Measurements from ENCODE around the gene PJVK.

Gene PJVK, protein sequence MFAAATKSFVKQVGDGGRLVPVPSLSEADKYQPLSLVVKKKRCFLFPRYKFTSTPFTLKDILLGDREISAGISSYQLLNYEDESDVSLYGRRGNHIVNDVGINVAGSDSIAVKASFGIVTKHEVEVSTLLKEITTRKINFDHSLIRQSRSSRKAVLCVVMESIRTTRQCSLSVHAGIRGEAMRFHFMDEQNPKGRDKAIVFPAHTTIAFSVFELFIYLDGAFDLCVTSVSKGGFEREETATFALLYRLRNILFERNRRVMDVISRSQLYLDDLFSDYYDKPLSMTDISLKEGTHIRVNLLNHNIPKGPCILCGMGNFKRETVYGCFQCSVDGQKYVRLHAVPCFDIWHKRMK

GRCh38 chr2:178450774-178451525 lies at the start of gene PJVK, which contains the start of gene PRKRA:
TSS of gene PJVK (plus strand) at chr2:178451378. CDS start at chr2:178453410, 2,032 bp downstream.
TSS of gene PRKRA (minus strand) at chr2:178451175. CDS start at chr2:178451030, 145 bp downstream.
- H3K4me3 ChIP-seq (ENCODE audit: low read length), result peak within 1 kb of the TSS; percentile 93
- peak within 1 kb of the TSS; percentile 79 for H3K27ac ChIP-seq (ENCODE audit: low read depth, low read length)
- no peaks in the 10 kb centered on the region for H3K27me3 ChIP-seq (ENCODE audit: control insufficient read depth, low read length)
- no peaks in the 10 kb centered on the region for H3K9me2 ChIP-seq (replicated peaks; ENCODE audit: control insufficient read depth, low read length)
- H4K20me1 ChIP-seq (ENCODE audit: control insufficient read depth, insufficient read depth, low read depth, low read length), result peaks cover 6% of the 10 kb centered on the region; the same call in 1 of the 2 replicates
- peaks cover 34% of the 10 kb centered on the region for H3K79me2 ChIP-seq (ENCODE audit: control insufficient read depth, low read length)
- peaks cover 39% of the 10 kb centered on the region for H3K36me3 ChIP-seq (ENCODE audit: control insufficient read depth, low read length)
- TF ChIP-seq EZH2phosphoT487 (IDR thresholded peaks at IDR 0.05; ENCODE audit: borderline replicate concordance, low read length) (no peak), CTCF (IDR thresholded peaks at IDR 0.05; ENCODE audit: low read depth, low read length, poor library complexity, severe bottlenecking) (no peak)
- H3K9me3 ChIP-seq (ENCODE audit: control insufficient read depth, insufficient read depth, low read length), result no peaks in the 10 kb centered on the region
- H3K4me2 ChIP-seq (ENCODE audit: low read length), result peak within 1 kb of the TSS; percentile 79
- peaks cover 29% of the 10 kb centered on the region for H3K4me1 ChIP-seq (ENCODE audit: control insufficient read depth, low read length)
- 0 out of 2 replicates have a peak, but pooled peaks cover 4% of the 10 kb centered on the region for H3F3A ChIP-seq (ENCODE audit: control insufficient read depth, insufficient read depth)

- Histone ChIP-seq H3K27ac (ENCODE audit: low read depth, low read length) (no peak overlapping the region), H3K36me3 (ENCODE audit: control insufficient read depth, low read length) (no peaks in the 10 kb centered on the region), H3K27me3 (ENCODE audit: control insufficient read depth, low read length) (peaks cover 6% of the 10 kb centered on the region; the same call in 1 of the 2 replicates), H4K20me1 (ENCODE audit: control insufficient read depth, insufficient read depth, low read depth, low read length) (no peaks in the 10 kb centered on the region), H3K4me1 (ENCODE audit: control insufficient read depth, low read length) (no peaks in the 10 kb centered on the region), H3K4me2 (ENCODE audit: low read length) (no peak overlapping the region), H3K4me3 (ENCODE audit: low read length) (no peak overlapping the region), H3K9me2 (replicated peaks; ENCODE audit: control insufficient read depth, low read length) (no peaks in the 10 kb centered on the region), H3K9me3 (ENCODE audit: control insufficient read depth, insufficient read depth, low read length) (no peaks in the 10 kb centered on the region), H3F3A (ENCODE audit: control insufficient read depth, insufficient read depth) (no peaks in the 10 kb centered on the region), H3K79me2 (ENCODE audit: control insufficient read depth, low read length) (no peaks in the 10 kb centered on the region)
- TF ChIP-seq EZH2phosphoT487 (IDR thresholded peaks at IDR 0.05; ENCODE audit: borderline replicate concordance, low read length) (no peak), CTCF (IDR thresholded peaks at IDR 0.05; ENCODE audit: low read depth, low read length, poor library complexity, severe bottlenecking) (no peak)
Measured at GRCh38 chr2:178401994-178402437, 49.2 kb upstream of the PJVK start.

DNA sequence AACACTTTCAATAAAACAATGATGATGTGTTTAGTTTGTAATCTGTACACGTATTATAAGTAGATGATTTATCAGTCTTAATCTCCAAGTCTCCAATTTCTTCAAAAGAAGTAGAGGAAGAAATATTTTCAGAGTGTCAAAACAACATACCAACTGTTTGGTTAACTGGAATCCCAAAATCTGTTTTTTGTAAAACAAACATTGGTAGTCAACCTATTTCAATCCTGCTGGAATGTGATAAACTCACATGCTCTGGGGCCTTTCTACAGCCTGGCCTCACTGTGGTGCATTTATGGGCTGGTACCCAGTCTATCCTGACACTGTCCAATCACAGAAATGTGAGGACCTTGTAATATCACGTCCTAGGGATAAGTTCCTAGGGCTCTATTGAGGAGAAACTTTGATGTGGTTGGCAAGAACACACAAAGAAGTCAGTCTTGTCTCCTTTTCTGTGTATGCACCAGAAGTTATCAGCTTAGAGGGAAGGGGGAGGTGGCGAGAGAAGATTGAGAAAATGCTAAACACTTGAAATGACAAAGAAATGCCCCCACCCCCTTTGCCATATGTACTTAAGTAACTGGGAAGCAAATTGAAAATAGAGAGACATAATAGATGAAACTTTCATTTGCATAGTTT lies 47.4 kb upstream of the PJVK start:
- Histone ChIP-seq H3K4me3 (ENCODE audit: low read length) (no peak overlapping the region), H3K79me2 (ENCODE audit: control insufficient read depth, low read length) (no peaks in the 10 kb centered on the region), H3K4me1 (ENCODE audit: control insufficient read depth, low read length) (no peaks in the 10 kb centered on the region), H4K20me1 (ENCODE audit: control insufficient read depth, insufficient read depth, low read depth, low read length) (no peaks in the 10 kb centered on the region), H3F3A (ENCODE audit: control insufficient read depth, insufficient read depth) (no peaks in the 10 kb centered on the region), H3K9me2 (replicated peaks; ENCODE audit: control insufficient read depth, low read length) (no peaks in the 10 kb centered on the region), H3K36me3 (ENCODE audit: control insufficient read depth, low read length) (no peaks in the 10 kb centered on the region), H3K4me2 (ENCODE audit: low read length) (no peak overlapping the region), H3K9me3 (ENCODE audit: control insufficient read depth, insufficient read depth, low read length) (no peaks in the 10 kb centered on the region), H3K27me3 (ENCODE audit: control insufficient read depth, low read length) (peaks cover 6% of the 10 kb centered on the region; the same call in 1 of the 2 replicates), H3K27ac (ENCODE audit: low read depth, low read length) (no peak overlapping the region)
- no peak for TF ChIP-seq EZH2phosphoT487 (IDR thresholded peaks at IDR 0.05; ENCODE audit: borderline replicate concordance, low read length)
- TF ChIP-seq CTCF (IDR thresholded peaks at IDR 0.05; ENCODE audit: low read depth, low read length, poor library complexity, severe bottlenecking), result no peak
